K562 (cell line): ENCODE measurements around the gene WFIKKN1. TPM values are rescaled to one million over a fixed set of nuclear protein-coding genes. Genes with fewer than 3 reads are reported as not detected.

Experiments
- KLF1 ChIP-seq: fragments of 450-650 bp; IDR thresholded peaks from 2 replicates; pipeline ENCODE4 v1.6.1; 2016; ENCODE audit warnings: missing genetic modification characterization, missing compliant biosample characterization
- NR2C2 ChIP-seq, 2 experiments: fragments of 200-800 bp in 1 of 2; sonication (Bioruptor generic) in 1 of 2; sonication (generic) in 1 of 2; formaldehyde crosslinking in 1 of 2; IDR thresholded peaks; 2 replicates each; pipeline versions ENCODE4 v1.6.1 to v1.8.0; 2016 to 2022; ENCODE audit warnings: mild to moderate bottlenecking in 1 of 2, missing compliant biosample characterization in 1 of 2, missing genetic modification characterization in 1 of 2, missing genetic modification reagents in 1 of 2
- POLR2G ChIP-seq: fragments of 200-400 bp; formaldehyde crosslinking; IDR thresholded peaks from 2 replicates; pipeline ENCODE4 v1.6.1; 2017; ENCODE audit warnings: low read depth, mild to moderate bottlenecking, antibody characterized with exemption, low read length, moderate library complexity
- SOX6 ChIP-seq: fragments of 450-650 bp; IDR thresholded peaks from 2 replicates; pipeline ENCODE4 v1.6.1; 2014; ENCODE audit warnings: mild to moderate bottlenecking
- TFAM ChIP-seq: fragments of 250-450 bp; sonication (Bioruptor Pico); conservative IDR thresholded peaks from 2 replicates; pipeline ENCODE4 v1.5.0; 2021; ENCODE audit warnings: mild to moderate bottlenecking, moderate library complexity
- polyA plus RNA-seq, 8 experiments: library from polyadenylated mRNA; depleted of rRNA in 4 of 8; stranded (reverse) in 5 of 8; unstranded in 3 of 8; fragments of >200 nt; fragmentation: Nextera tagmentation in 2 of 8; fragmentation: Illumina TruSeq in 1 of 8; extraction: Ambion mirVana in 2 of 8; extraction: Trizol in 1 of 8; gene quantifications; 2 replicates each; pipeline versions ENCODE4 v1.2.1 to v1.2.3, GENCODE V29; 2011 to 2014; ENCODE audit warnings: inconsistent platforms in 1 of 8, missing spikeins in 1 of 8
- total RNA-seq, 7 experiments: library from RNA; depleted of rRNA in 6 of 7; stranded (reverse); fragments of >200 nt in 6 of 7; fragmentation: Illumina TruSeq in 2 of 7; extraction: Trizol in 2 of 7; gene quantifications; 2 replicates each; pipeline versions ENCODE4 v1.2.1 to v1.2.3, GENCODE V29; 2011 to 2021; ENCODE audit warnings: low replicate concordance in 1 of 7
- TF ChIP-seq, protein P1 (sequence below), 2 experiments: IDR thresholded peaks; 2 replicates each; pipeline ENCODE4 v1.6.1; 2012; ENCODE audit warnings: improper control_type of control experiment in 2 of 2, low read depth in 2 of 2, low read length in 2 of 2, borderline replicate concordance in 1 of 2
- TF ChIP-seq, protein P2 (sequence below), 2 experiments: fragments of 200-800 bp in 1 of 2; sonication (Bioruptor generic) in 1 of 2; sonication (generic) in 1 of 2; formaldehyde crosslinking in 1 of 2; IDR thresholded peaks in 1 of 2; conservative IDR thresholded peaks in 1 of 2; 2 replicates each; pipeline versions ENCODE4 v1.5.0 to v1.6.1; 2016 to 2020; ENCODE audit warnings: missing compliant biosample characterization in 1 of 2, missing genetic modification characterization in 1 of 2, missing genetic modification reagents in 1 of 2
- TF ChIP-seq, protein P3 (sequence below): fragments of 250-450 bp; sonication (Bioruptor Pico); IDR thresholded peaks from 2 replicates; pipeline ENCODE4 v1.4.0; 2020; ENCODE audit warnings: mild to moderate bottlenecking, moderate library complexity

WFIKKN1 gene
- total and polyA plus RNA-seq, 9 of the 15 experiments (the other 6 are each of a cell fraction or from before 2014, with no cell fraction given) = 0.14 to 1.1 (median 0.50) TPM; not detected in 4

DNA sequence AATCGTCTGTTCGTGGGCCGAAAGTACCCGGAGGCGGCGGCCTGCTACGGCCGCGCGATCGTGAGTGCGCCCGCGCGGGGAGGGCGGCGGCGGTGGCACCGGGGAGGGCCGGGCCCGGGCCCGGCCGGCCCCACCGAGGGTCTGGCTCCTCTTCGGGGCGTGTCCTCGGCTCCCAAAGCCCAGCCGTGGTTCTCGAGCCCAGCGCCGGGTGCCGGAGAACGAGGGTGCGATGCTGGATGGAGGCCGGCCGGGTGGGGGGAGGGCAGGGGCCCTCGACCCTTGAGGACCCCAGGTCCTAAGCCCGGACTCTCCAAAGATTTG is 49.8 kb downstream of the WFIKKN1 start (continued):
- TF ChIP-seq, protein P1, sequence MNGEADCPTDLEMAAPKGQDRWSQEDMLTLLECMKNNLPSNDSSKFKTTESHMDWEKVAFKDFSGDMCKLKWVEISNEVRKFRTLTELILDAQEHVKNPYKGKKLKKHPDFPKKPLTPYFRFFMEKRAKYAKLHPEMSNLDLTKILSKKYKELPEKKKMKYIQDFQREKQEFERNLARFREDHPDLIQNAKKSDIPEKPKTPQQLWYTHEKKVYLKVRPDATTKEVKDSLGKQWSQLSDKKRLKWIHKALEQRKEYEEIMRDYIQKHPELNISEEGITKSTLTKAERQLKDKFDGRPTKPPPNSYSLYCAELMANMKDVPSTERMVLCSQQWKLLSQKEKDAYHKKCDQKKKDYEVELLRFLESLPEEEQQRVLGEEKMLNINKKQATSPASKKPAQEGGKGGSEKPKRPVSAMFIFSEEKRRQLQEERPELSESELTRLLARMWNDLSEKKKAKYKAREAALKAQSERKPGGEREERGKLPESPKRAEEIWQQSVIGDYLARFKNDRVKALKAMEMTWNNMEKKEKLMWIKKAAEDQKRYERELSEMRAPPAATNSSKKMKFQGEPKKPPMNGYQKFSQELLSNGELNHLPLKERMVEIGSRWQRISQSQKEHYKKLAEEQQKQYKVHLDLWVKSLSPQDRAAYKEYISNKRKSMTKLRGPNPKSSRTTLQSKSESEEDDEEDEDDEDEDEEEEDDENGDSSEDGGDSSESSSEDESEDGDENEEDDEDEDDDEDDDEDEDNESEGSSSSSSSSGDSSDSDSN (IDR thresholded peaks at IDR 0.05; ENCODE audit: borderline replicate concordance in 1 of 2, low read depth in 2 of 2, low read length in 2 of 2) = 0 out of 4 replicates have a peak, but pooled peaks of 1 of the 2 experiments have one; percentile 27
- TF ChIP-seq, protein P2, sequence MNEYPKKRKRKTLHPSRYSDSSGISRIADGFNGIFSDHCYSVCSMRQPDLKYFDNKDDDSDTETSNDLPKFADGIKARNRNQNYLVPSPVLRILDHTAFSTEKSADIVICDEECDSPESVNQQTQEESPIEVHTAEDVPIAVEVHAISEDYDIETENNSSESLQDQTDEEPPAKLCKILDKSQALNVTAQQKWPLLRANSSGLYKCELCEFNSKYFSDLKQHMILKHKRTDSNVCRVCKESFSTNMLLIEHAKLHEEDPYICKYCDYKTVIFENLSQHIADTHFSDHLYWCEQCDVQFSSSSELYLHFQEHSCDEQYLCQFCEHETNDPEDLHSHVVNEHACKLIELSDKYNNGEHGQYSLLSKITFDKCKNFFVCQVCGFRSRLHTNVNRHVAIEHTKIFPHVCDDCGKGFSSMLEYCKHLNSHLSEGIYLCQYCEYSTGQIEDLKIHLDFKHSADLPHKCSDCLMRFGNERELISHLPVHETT (CRISPR knock-in tag; conservative IDR thresholded peaks at IDR 0.05 in 1 of 2, IDR thresholded peaks at IDR 0.05 in 1 of 2) = 0 out of 4 replicates have a peak, but pooled peaks of 1 of the 2 experiments have one; percentile 63
- TF ChIP-seq KLF1 (tag) (0 out of 2 replicates have a peak, but pooled peaks have one; percentile 3), TFAM (CRISPR knock-in tag) (no peak), SOX6 (no peak), POLR2G (0 out of 2 replicates have a peak, but pooled peaks have one; percentile 6), NR2C2 (CRISPR knock-in tag; IDR thresholded peaks at IDR 0.05) (no peak), NR2C2 (tag; IDR thresholded peaks at IDR 0.05) (peak; percentile 9; the same call in 1 of the 2 replicates)
- TF ChIP-seq, protein P3, sequence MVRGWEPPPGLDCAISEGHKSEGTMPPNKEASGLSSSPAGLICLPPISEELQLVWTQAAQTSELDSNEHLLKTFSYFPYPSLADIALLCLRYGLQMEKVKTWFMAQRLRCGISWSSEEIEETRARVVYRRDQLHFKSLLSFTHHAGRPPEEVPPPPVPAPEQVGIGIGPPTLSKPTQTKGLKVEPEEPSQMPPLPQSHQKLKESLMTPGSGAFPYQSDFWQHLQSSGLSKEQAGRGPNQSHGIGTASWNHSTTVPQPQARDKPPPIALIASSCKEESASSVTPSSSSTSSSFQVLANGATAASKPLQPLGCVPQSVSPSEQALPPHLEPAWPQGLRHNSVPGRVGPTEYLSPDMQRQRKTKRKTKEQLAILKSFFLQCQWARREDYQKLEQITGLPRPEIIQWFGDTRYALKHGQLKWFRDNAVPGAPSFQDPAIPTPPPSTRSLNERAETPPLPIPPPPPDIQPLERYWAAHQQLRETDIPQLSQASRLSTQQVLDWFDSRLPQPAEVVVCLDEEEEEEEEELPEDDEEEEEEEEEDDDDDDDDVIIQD (CRISPR knock-in tag) = no peak
- TF ChIP-seq, all 486 proteins: peak for 11
